ENCODE results near the gene CCL17. TPM values are rescaled to one million over a fixed set of nuclear protein-coding genes. Genes with fewer than 3 reads are reported as not detected.
A peak's percentile ranks its signal among the peaks of the same experiment; 100 is the strongest.

The CCL17 gene
- total RNA-seq, 2 donors from 2014 or later: not detected

- TF ChIP-seq CTCF (IDR thresholded peaks at IDR 0.05) (no peak), POLR2A (IDR thresholded peaks at IDR 0.05) (no peak)
- no peaks in the 10 kb centered on the region for H3K27me3 ChIP-seq
- no peak for DNase-seq
- intact Hi-C loops (cut with DNase I): no loop called here
- no peak overlapping the region for H3K4me3 ChIP-seq
- no peaks in the 10 kb centered on the region for H3K9me3 ChIP-seq
- no peak for ATAC-seq
- peaks cover 10% of the 10 kb centered on the region for H3K4me1 ChIP-seq
- no peak overlapping the region for H3K27ac ChIP-seq
- no peaks in the 10 kb centered on the region for H3K36me3 ChIP-seq (replicated peaks in 1 of 2; ENCODE audit: insufficient read depth in 1 of 2, low read depth in 2 of 2)
- 70 to 100% methylated on average over 2 to 5 of the region's 5 CpGs for WGBS, 2 donors
These were observed 8.7 kb downstream of the CCL17 start for GRCh38 chr16:57413301-57413730.

GRCh38 chr16:57413733-57414132, 9.2 kb downstream of the CCL17 start:
- H3K27me3 ChIP-seq: no peaks in the 10 kb centered on the region
- H3K4me1 ChIP-seq: peaks cover 12% of the 10 kb centered on the region
- intact Hi-C loops (cut with DNase I): no loop called here
- no peaks in the 10 kb centered on the region for H3K9me3 ChIP-seq
- DNase-seq (no peak), ATAC-seq (no peak)
- no peak overlapping the region for H3K4me3 ChIP-seq
- no peaks in the 10 kb centered on the region for H3K36me3 ChIP-seq (replicated peaks in 1 of 2; ENCODE audit: insufficient read depth in 1 of 2, low read depth in 2 of 2)
- no peak overlapping the region for H3K27ac ChIP-seq
- no peak for TF ChIP-seq POLR2A (IDR thresholded peaks at IDR 0.05)
- WGBS, 2 donors: 52 to 66% methylated on average over 4 to 7 of the region's 7 CpGs

DNA sequence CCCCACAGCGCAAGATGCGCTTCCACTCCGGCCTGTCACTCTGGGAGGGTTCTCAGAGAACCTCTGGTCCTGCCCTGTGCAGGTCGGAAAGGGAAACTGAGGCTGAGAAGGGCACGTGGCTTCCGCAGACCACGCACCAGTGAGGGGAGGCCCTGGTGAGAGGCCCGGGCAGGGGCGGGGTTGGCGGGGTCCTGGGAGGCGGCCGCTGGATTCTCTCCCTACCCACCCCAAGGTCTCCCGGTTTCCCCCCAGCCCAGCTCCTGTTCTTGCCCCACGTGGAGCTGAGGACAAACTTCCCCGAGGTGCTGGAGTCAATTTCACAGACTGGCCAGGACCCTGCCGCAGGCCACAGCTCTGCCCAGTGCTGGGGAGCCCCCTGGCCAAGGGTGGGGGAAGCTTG, 11.5 kb downstream of the CCL17 start:
- Histone ChIP-seq H3K36me3 (replicated peaks in 1 of 2; ENCODE audit: insufficient read depth in 1 of 2, low read depth in 2 of 2) (no peaks in the 10 kb centered on the region), H3K4me3 (no peak overlapping the region), H3K27ac (no peak overlapping the region), H3K9me3 (no peaks in the 10 kb centered on the region), H3K27me3 (no peaks in the 10 kb centered on the region), H3K4me1 (peaks cover 18% of the 10 kb centered on the region)
- TF ChIP-seq POLR2A (IDR thresholded peaks at IDR 0.05) (no peak), CTCF (IDR thresholded peaks at IDR 0.05) (no peak)
- intact Hi-C loops (cut with DNase I): loop anchor here (2.0 to 5.0 kb wide), 2 partner anchors 101 to 113 kb away; no protein-coding TSS in a partner anchor
- ATAC-seq (no peak), DNase-seq (no peak)
- WGBS, 2 donors: 71 to 81% methylated on average over 6 to 13 of the region's 16 CpGs

- H3K27me3 ChIP-seq: no peaks in the 10 kb centered on the region
- H3K36me3 ChIP-seq (replicated peaks in 1 of 2; ENCODE audit: insufficient read depth in 1 of 2, low read depth in 2 of 2): no peaks in the 10 kb centered on the region
- TF ChIP-seq POLR2A (IDR thresholded peaks at IDR 0.05) (no peak), CTCF (IDR thresholded peaks at IDR 0.05) (no peak)
- no peak overlapping the region for H3K4me3 ChIP-seq
- H3K4me1 ChIP-seq: peaks cover 23% of the 10 kb centered on the region
- ATAC-seq (no peak), DNase-seq (no peak)
- WGBS, 2 donors: 55 to 59% methylated on average over 6 of the region's 6 CpGs
- intact Hi-C loops (cut with DNase I): loop anchor here (5.0 kb wide), 1 partner anchor 98 kb away; no protein-coding TSS in a partner anchor
- no peak overlapping the region for H3K27ac ChIP-seq
- no peaks in the 10 kb centered on the region for H3K9me3 ChIP-seq
These were observed 14.9 kb downstream of the CCL17 start for GRCh38 chr16:57419506-57419905.

- intact Hi-C loops (cut with DNase I): no loop called here
- peak; percentile 54 to 73 (median 66) for DNase-seq
- H3K27ac ChIP-seq: no peak overlapping the region
These were observed 17.7 kb downstream of the CCL17 start for GRCh38 chr16:57422026-57422944.

More at GRCh38 chr16:57422026-57422944, 17.7 kb downstream of the CCL17 start:
- Histone ChIP-seq H3K4me1 (peaks cover 14% of the 10 kb centered on the region), H3K4me3 (no peak overlapping the region), H3K9me3 (no peaks in the 10 kb centered on the region), H3K36me3 (replicated peaks in 1 of 2; ENCODE audit: insufficient read depth in 1 of 2, low read depth in 2 of 2) (no peaks in the 10 kb centered on the region), H3K27me3 (no peaks in the 10 kb centered on the region)
- 22 to 29% methylated on average over 10 of the region's 10 CpGs for WGBS, 2 donors
- ATAC-seq: peak; percentile 62
- TF ChIP-seq CTCF (IDR thresholded peaks at IDR 0.05) (peak; percentile 29 to 73 (median 56)), POLR2A (IDR thresholded peaks at IDR 0.05) (no peak)
